GM18526 (cell line): ENCODE results near the gene HOXC6.

ENCODE experiments used
- POLR2A ChIP-seq: IDR thresholded peaks from 3 replicates; pipeline ENCODE4 v1.6.1; 2011; ENCODE audit not compliant: insufficient read length; ENCODE audit errors: extremely low read depth

Gene HOXC6

DNA sequence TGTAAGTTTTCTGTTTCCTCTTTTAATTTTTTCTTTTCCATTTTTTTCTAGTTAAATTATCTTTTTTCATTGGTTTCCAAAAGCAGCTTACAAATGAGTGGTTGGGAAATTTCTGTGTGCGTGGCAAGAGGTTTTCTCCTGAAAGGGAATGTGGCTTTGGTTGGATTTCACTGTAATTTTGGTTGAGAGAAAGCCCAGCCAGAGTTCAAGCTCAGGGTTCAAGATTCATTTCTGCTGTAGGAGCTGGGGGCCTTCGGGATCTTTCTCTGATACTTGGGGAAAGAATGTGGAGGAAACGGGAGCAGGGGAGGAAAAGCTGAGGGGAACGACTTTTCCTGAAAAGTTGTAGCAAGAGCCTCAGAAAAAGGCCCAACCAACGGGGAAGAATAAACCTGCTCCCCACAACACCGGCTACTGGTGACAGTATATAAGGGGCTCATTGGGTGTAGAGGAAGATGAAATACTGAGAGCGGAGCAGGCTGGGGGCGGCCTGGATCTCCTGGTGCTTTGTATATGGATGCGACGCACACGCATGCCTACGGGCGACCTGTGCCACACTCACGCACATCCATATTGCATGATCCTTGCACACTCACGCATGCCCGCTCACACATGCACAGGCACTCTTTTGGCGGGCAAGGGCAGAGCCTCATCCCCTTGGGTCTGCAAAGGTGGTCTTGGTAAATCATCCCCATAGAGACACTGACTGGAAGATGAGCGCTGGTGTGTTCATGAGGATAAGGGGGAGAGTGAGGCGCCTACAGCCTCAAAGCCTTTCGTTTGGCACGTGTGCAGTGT lies 41.4 kb upstream of the HOXC6 start:
- no peak for TF ChIP-seq POLR2A

DNA sequence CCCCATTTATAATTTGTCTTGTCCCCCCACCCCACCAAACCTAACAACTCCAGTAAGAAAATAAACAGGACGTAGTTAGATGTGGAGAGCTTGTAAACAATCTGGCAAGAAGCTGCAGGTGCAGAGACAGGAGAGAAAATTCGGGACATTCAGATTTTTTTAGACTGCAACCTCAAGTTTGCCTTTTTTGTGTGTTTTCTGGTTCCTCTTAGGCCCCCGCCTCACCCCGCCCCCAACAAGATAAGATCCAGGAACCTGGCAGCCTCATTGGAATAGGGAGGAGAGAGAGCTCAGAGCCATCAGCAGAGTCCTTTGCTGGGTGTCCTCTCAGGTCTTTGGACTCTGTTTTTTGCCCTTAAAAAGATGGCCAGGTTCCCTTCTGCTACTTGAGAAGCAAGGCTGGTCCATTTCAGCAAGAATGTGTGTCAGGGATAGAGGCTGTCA lies 40.4 kb upstream of the HOXC6 start:
- no peak for TF ChIP-seq POLR2A

DNA sequence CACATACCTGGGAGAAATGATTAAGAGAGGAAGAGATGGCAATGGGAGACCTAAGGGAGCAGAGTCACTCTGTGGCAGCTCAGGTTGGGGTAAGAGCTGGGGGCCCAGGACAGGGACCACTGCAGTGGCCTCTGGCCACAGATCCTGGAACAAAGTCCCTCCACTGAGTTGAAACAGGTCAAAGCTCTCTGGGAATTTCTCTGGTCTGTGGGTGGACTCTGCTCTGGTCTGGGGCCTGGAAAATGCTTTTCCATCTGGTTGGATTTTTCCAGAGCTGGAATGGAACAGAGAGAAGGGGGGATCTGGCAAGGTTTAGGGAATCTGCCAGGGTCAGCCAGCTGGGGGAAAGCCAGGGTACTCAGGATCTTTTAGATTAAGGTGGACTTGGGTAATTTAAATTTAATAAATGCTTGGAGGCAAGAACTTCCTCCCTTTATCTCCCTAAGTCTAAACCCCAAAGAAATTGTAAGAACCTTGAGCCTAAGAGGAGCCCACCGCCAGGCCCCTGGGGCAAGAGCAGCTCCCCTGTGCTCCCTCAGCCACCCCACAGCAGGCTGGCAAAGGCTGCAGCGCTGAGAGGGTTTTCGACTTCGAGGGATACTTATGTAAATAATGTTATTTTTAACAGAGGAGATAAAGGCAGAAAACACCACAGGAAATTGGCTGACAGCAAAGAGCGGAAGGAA lies 39.6 kb upstream of the HOXC6 start:
- no peak for TF ChIP-seq POLR2A

DNA sequence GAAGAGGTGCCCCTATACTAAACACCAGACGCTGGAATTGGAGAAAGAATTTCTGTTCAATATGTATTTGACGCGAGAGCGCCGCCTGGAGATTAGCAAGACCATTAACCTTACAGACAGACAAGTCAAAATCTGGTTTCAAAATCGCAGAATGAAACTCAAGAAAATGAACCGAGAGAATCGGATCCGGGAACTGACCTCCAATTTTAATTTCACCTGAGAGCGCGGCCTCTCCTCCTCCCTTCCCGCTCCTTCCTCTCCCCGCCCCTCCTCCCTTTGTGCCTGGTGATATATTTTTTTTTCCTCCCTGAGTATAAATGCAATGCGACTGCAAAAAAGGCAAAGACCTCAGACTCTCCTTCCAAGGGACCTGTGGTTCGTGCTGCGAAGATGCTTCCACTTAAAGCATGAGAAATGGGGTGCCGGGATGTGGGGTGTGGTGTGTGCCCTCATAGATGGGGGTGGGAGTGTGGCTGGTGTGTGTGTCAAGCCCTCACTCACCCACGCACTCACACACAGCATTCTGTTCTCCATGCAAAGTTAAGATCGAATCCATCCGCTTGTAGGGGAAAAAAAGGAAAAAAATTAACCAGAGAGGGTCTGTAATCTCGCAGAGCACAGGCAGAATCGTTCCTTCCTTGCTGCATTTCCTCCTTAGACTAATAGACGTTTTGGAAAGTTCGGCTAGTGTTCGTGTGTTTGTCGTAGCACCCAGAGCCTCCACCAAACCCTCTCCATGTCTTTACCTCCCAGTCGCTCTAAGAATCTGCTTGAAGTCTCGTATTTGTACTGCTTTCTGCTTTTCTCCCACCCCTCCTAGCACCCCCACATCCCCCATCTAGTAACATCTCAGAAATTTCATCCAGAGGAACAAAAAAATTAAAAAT lies 38.8 kb upstream of the HOXC6 start:
- no peak for TF ChIP-seq POLR2A

DNA sequence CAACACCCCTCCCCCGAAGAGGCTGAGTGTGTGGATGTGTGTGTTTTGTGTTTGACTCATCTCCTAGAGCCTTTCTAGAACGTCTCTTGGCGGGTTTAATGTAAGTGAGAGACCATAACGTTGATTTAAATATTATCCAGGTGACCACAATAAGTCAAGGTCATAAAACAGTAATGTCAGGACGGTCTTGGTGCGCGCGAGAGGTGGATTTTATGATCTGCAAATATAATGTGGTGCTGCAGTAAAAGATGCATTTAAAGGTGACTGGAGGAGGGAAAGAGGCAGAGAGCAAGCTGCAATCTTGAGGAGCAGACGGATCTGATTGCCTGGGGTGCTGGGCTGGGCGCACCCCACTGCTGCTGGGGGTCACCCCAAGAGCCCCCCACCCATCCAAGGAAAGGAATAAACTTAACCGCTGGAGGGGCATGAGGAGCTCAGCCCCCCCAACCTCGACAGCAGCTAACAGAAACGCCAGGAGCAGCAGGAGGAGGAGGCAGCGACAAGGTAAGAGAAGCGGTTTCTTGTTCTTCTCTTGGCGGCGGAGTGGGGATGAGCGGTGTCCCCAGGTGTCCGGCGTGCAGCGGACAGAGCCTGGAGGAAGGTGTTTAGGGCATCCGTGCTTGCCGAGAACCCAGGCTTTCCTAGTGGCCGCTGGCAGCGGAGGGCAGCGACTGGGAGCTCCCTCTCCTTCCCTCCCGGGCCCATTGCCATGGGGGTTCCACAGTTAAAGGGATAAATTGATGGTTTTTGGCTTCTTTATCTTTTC lies 37.7 kb upstream of the HOXC6 start:
- TF ChIP-seq POLR2A = no peak

DNA sequence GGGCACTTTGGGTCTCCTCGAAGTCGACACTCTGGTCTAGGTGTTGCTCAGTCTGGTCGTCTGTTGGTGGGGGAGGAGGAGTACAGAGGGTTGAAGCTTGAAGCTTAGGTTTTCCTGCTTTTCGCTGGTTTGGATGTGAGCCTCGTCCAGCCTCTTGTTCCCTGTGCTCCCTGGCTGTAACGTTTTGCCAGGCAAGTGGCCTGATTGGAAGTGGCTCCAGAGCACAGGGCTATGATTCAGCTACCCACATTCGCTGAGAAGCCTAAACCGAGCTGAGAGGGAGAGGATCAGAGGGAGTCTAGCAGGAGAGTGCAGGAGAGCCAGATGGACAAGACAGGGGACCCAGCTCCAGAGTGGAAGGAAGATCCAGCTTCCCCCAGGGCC lies 37.2 kb upstream of the HOXC6 start:
- no peak for TF ChIP-seq POLR2A

DNA sequence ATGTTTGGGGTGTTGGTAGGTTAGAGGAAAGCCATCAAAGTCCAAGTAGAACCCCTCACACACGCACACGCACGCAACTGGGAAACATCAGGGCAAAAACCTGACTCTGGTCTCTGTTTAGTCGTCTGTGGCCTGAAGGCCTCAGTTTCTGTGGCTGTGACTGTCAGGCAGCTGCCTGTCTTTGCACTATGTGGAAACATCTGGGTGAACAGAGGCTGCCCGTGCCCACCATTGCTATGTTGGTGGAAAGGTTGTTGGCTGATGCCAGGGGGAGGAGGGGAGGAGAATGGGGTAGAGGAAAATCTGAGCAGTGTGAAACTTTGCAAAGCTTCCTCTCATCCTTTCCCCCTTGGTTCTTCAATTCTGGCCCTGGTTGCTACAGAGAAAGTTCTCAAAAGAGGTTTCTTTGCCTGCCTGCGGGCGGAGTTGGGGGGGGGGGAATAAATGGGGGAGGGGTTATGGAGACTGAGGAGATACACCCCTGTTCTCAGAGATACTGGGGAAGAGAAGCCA lies 35.8 kb upstream of the HOXC6 start:
- TF ChIP-seq POLR2A = no peak

DNA sequence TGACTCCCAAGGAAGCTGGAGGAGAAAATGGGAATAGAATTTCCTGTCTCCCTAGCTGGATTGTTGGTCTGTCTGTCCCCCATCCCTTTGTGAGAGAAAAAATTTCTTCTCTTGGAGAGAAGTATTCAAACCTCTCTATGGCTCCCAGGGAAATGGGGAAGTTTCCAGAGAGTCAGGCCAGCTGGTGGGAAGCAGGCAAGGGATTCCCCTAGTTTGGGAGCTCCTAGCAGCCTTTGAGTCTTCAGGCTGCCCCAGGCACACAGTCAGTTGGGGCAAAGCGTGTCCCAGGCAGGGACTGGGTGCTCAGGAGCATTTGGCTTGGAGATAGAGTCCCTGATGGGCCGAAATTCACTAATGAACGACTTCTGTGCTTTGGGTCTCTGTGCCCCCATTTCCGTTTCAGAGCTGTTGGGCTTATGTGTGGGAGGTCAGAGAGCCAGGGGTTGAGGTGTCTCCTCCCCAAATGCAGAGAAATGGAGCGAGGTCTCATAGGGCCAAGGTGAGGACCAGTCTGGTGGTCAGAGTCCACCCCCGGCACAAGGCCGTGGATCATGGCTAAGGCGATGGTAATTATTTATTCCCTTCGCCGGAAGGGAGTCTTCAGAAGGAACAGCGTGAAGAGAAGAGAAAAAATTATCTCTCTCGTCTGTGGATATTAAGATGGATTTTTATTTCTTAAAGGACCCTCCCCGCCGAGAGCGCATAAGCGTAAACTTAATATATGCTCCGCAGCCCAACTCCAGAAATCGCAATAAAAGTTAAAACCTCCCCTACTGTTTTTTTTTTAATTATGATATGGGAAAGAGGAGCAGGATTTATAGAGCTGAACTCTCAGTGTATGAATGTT lies 34.9 kb upstream of the HOXC6 start:
- no peak for TF ChIP-seq POLR2A

DNA sequence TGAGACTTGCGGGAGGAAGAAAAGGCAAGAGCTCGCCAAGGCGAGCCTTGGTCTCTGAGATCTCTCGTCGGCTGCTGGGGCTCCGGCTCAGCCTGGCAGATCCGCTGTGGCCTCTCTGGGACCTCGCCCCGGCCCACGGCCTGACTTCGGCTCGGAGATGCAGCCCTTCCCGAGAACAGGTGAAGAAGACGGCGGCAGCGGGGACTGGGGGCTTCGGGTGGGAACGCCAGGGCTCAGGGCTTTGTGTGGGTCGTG lies 34.3 kb upstream of the HOXC6 start:
- no peak for TF ChIP-seq POLR2A

DNA sequence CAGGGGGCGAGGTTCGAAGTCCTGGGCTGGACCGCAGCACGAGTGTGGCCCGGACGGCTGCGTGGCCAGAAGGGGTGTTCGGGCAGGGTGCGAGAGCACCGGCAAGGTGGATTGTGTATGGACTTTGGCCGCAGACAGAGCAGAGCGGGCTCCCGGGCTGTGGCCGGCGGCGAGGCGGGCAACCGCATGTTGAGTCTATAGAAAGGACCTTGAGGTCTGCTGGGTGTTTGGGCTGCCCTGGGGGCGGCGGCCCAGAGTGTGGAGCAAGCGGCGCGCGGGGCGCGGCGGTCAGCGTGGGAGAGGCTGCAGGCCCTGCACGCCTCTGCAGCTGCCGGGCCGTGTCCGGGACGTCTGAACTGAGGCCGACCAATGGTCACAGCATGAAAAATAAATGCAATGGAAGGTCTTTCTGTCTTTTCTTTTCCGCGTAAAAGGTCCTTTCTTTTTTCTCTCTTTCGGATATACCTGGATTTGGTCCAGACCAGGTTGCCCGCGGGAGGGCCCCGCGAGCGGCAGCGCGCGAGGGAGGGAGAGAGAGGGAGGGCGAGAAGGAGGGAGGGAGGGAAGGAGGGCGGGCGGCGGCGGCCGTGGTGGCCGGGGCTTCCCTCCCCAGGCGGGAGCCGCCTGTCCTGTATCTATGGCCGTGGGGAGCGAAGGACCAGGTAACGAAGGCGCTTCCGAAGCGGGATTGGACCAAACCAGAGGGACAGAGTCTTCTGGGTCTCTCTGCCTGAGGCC lies 33.8 kb upstream of the HOXC6 start:
- TF ChIP-seq POLR2A = no peak

DNA sequence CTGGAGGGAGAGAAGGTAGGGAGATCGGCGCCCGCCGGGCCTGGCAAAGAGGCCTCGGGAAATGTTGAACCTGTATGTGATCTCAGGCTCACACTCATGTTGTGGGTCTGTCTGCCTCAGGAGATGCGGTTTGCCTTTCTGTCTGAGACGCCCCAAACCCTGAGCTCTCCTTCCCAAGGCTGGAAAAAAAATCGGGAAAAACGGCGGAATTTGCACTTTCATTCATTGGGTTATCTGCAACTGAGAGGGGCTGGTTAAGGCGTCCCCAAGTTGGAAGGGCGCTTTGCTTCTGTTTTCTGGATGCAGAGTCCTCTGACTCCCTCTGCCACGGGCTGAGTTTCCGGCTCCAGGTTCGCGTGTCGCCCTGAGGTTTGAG lies 33.2 kb upstream of the HOXC6 start:
- TF ChIP-seq POLR2A = no peak

DNA sequence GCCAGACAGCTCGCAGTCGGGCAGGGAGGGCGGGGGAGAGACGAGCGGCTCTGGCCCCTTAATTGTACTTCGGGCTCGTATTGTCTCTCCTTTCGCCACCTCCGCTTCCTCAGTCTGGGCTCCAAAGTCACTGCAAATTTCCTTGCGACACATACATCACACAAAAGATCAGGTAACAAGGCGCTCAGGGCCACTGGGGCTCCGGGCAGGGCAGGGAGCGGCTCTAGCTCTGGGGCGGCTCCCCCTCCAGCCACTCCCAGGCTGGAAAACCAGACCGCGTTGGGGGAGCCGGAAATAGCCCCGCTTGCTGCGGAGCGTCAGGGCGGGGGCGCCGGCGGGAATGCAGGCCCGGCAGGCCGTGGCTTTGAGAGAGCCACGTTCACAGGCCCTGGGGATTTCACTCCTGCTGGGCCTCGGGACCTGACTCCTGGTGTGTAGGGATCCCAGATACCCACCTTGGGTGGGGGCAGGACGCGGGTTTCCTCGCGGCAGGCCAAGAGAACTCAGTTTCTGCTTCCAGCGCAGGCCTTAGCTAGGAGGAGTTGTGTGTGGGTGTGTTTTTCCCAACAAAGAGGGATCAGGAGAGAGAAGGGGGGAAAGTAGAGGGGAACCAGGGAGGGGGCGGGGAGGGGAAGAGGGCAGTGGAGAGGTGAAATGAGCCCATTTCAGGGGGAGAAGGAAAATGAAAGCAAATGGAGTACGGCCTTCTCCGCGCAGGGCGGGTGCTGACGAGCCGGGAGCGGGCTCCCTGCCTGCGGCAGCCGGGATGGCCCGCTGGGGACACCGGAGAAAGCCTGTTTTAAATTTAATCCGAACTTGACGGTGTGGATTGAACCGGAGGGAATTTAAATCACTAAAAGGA lies 32.6 kb upstream of the HOXC6 start:
- no peak for TF ChIP-seq POLR2A
